Measurements from ENCODE around the gene APP.

The APP gene

DNA sequence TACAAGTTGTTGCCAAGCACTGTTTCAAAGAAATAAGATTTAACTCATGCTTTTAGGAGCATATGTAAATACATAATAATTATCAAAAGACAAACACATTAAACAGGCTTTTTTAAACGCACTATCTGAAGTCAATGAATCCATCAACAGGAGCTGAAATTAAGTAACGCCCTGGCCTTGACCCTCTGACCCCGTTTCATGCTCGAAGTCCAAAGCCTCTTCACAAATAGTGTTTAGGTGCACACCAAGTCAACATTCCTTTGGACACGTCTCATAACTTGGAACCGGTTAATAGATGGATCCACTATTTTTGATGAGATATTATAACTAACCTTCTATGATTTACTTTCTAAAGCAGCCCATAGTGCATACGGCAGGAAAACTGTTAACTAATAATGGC lies 226.5 kb downstream of the APP start:
- no peaks in the 10 kb centered on the region for H3K27me3 ChIP-seq (ENCODE audit: insufficient read depth, poor library complexity, severe bottlenecking)
- DNase-seq (ENCODE audit: low read depth in 1 of 2, low spot score in 1 of 2), result no peak
- no peak overlapping the region for H3K4me3 ChIP-seq (replicated peaks; ENCODE audit: insufficient read depth, low read length)
- no peak overlapping the region for H3K27ac ChIP-seq (replicated peaks)
- TF ChIP-seq, protein P1, sequence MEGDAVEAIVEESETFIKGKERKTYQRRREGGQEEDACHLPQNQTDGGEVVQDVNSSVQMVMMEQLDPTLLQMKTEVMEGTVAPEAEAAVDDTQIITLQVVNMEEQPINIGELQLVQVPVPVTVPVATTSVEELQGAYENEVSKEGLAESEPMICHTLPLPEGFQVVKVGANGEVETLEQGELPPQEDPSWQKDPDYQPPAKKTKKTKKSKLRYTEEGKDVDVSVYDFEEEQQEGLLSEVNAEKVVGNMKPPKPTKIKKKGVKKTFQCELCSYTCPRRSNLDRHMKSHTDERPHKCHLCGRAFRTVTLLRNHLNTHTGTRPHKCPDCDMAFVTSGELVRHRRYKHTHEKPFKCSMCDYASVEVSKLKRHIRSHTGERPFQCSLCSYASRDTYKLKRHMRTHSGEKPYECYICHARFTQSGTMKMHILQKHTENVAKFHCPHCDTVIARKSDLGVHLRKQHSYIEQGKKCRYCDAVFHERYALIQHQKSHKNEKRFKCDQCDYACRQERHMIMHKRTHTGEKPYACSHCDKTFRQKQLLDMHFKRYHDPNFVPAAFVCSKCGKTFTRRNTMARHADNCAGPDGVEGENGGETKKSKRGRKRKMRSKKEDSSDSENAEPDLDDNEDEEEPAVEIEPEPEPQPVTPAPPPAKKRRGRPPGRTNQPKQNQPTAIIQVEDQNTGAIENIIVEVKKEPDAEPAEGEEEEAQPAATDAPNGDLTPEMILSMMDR (IDR thresholded peaks at IDR 0.05; ENCODE audit: insufficient read depth, low read length), result no peak
- no peak for TF ChIP-seq SPI1 (IDR thresholded peaks at IDR 0.05; ENCODE audit: borderline replicate concordance, low read depth)
- TF ChIP-seq POLR2AphosphoS5 (IDR thresholded peaks at IDR 0.05; ENCODE audit: low read depth), result no peak
- no peak for TF ChIP-seq GABPA (IDR thresholded peaks at IDR 0.05; ENCODE audit: low read depth)
- TF ChIP-seq REST (IDR thresholded peaks at IDR 0.05; ENCODE audit: insufficient replicate concordance, low read depth), result no peak

GRCh38 chr21:25942135-25942534 lies 228.4 kb downstream of the APP start:
- no peak overlapping the region for H3K27ac ChIP-seq (replicated peaks)
- no peak overlapping the region for H3K4me3 ChIP-seq (replicated peaks; ENCODE audit: insufficient read depth, low read length)
- TF ChIP-seq POLR2AphosphoS5 (IDR thresholded peaks at IDR 0.05; ENCODE audit: low read depth), result no peak
- TF ChIP-seq, protein P1 (IDR thresholded peaks at IDR 0.05; ENCODE audit: insufficient read depth, low read length), result no peak
- TF ChIP-seq SPI1 (IDR thresholded peaks at IDR 0.05; ENCODE audit: borderline replicate concordance, low read depth), result no peak
- TF ChIP-seq GABPA (IDR thresholded peaks at IDR 0.05; ENCODE audit: low read depth), result no peak
- TF ChIP-seq REST (IDR thresholded peaks at IDR 0.05; ENCODE audit: insufficient replicate concordance, low read depth), result no peak
- no peak for DNase-seq (ENCODE audit: low read depth in 1 of 2, low spot score in 1 of 2)
- H3K27me3 ChIP-seq (ENCODE audit: insufficient read depth, poor library complexity, severe bottlenecking), result no peaks in the 10 kb centered on the region

DNA sequence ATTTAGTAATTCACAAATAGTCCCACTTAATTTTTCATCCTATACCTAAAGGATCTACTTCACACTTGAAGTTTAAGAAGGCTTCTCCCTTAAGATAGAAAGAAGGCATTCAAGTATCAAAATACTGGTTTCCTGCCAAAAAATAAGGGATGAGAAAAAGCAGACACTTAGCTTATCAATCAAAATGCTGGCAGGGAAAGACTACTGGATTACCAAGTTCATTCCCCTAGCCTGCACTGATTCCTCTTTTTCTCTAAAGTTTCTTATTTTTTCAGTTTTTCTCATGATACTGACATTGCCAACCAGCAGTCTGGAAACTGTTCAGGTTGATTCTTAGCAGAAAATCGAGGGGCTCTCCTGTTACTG lies 231.2 kb downstream of the APP start:
- no peak overlapping the region for H3K27ac ChIP-seq (replicated peaks)
- no peak for DNase-seq (ENCODE audit: low read depth in 1 of 2, low spot score in 1 of 2)
- no peak overlapping the region for H3K4me3 ChIP-seq (replicated peaks; ENCODE audit: insufficient read depth, low read length)
- H3K27me3 ChIP-seq (ENCODE audit: insufficient read depth, poor library complexity, severe bottlenecking), result no peaks in the 10 kb centered on the region
- TF ChIP-seq GABPA (IDR thresholded peaks at IDR 0.05; ENCODE audit: low read depth) (no peak), POLR2AphosphoS5 (IDR thresholded peaks at IDR 0.05; ENCODE audit: low read depth) (no peak), SPI1 (IDR thresholded peaks at IDR 0.05; ENCODE audit: borderline replicate concordance, low read depth) (no peak), REST (IDR thresholded peaks at IDR 0.05; ENCODE audit: insufficient replicate concordance, low read depth) (no peak)
- TF ChIP-seq, protein P1 (IDR thresholded peaks at IDR 0.05; ENCODE audit: insufficient read depth, low read length), result no peak
